Activated CD8-positive, alpha-beta memory T cell treated with anti-CD3 and anti-CD28 coated beads for 4 hours (primary cell): ENCODE results near the gene COL9A2.
A peak's percentile ranks its signal among the peaks of the same experiment; 100 is the strongest.

Source experiments
- DNase-seq, 2 donors: peaks; one replicate each; pipeline ENCODE4 v3.0.0-alpha.2; 2020; ENCODE audit warnings: low read depth in 2 of 2

Gene COL9A2

DNA sequence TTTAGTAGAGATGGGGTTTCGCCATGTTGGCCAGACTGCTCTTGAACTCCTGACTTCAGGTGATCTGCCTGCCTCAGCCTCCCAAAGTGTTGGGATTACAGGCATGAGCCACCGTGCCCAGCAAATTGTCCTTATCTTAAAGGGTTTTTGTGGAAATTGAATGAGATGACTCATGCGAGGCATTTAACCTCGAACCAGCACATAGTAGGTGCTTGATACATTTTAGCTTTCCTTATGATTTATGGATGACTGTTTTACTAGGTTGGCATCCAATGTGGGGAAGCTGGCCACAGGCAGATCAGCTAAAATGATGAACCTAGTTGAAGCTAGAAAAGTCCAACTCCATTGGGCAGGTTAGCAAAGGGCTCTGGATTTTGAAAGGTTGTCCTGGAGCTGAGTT, 1.4 kb upstream of the COL9A2 start:
- no peak for DNase-seq

DNA sequence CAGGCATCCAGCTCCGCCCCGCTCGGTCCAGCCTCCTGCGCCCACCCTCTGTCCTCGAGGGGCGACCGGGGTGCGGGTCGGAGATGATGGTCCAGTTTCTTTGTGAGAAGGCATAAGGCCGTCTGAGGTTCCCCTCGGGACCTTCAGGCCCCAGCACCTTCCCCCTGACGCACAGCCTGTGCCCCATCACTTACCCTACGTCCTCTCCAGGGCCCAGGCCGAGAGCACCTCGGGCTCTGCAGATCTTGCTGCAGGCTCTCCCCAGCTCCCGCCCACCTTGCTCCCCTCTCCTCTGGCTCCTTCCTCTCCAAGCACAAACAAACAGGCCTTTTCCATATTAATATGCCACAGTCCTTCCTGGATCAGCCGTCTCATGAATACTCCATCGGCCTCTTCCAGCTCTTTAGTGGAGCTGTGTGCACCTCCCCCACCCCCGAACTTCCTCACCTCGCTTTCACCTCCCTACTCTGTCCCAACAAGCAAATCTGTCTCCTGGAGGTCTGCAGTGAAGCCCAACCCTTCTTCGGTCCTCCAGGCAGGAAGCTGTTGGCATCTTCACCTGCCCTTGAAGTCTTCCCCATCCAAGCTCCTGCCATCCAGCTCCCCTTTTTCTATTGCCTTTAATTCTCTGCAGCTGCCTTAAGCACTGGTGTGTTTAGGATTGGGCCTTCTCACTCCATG, 448 bp upstream of the COL9A2 start:
- no peak for DNase-seq

DNA sequence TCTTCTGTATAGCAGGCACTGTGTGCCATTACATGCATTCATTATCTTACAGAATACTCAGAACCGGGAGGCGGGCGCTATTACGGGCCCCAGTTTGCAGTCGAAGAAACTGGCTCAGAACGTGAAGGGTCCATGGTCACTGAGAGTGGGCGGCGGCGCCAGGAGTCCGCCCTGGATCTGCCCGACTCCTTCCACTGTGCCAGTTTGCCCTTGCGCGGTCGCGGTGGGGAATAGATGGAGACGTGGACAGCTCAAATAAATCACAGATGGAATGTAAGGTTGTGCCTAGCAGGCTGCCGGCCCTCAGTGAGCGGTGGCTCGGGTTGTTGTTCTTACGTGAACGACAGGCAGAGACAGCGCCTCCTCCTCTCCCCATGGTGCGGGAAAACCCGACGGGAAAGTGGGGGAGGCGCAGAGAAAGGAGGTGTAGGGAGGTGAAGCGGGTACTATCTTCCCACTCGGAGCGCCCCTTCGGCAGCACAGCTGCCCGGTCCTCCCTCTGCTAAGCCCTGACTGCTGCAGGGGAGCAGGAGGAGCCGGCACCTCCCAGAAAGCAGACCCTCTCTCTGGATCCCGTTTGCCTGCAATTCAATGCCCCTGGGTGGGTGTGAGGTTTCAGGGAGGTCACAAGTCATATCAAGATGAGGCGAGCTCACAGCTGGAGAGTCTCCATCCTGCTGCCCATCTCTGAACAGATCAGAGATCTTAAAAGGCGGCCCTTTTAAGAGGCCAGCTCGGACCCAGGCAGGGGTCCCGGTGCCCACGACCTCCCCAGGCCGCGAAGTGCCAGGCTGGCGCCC, 1.1 kb downstream of the COL9A2 start:
- DNase-seq = no peak

DNA sequence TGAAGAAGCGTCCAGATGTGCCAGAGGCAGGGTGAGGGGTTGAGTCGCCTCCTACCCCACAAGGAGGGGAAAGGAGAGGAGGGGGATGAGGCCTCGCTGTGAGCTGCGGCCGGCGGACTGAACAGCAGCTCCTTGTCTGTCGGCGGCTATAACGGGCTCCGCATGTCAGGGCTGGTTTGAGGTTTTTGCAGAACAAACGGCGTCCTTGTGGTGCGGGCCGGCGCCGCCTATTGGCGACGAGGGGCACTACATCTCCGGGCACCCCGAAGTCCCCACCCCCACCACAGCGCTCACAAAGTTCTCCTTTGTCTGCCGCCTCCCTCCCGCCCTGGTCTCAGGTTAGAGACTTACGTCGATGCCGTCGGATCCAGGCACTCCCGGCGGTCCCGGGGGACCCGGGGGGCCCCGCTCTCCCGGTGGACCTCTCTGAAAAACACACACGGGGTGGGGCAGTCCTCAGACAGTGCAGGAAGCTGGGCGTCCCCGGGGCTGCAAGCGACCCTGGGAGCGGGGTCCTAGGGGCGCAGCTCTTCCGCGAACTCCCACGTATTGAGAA, 1.8 kb downstream of the COL9A2 start:
- DNase-seq = peak; percentile 58 to 63

DNA sequence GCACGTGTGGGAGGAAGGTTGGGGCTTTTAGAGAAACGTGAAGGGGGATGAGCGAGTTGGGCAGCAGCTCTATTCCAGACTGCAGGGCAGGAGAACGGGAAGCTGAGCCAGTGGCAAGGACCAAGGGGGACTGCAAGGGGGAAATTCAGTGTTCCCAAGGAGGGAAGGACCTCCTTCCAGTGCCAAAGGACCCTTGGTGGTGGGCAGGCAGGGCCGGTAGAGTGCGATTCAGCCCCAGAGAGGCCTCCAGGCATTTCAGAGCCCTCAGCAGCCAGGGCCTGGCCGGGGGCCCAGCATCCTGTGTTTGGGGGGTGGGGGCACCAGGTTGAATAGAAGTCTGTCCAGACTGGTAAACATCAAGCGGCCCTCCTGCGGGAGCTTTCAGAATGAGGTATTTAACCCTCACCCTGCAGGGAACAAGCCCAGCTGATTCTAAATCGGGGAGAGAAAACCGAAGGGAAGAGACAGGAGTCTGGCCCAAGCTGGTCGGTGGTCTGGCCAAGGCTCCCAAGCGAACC, 2.3 kb downstream of the COL9A2 start:
- DNase-seq = no peak

DNA sequence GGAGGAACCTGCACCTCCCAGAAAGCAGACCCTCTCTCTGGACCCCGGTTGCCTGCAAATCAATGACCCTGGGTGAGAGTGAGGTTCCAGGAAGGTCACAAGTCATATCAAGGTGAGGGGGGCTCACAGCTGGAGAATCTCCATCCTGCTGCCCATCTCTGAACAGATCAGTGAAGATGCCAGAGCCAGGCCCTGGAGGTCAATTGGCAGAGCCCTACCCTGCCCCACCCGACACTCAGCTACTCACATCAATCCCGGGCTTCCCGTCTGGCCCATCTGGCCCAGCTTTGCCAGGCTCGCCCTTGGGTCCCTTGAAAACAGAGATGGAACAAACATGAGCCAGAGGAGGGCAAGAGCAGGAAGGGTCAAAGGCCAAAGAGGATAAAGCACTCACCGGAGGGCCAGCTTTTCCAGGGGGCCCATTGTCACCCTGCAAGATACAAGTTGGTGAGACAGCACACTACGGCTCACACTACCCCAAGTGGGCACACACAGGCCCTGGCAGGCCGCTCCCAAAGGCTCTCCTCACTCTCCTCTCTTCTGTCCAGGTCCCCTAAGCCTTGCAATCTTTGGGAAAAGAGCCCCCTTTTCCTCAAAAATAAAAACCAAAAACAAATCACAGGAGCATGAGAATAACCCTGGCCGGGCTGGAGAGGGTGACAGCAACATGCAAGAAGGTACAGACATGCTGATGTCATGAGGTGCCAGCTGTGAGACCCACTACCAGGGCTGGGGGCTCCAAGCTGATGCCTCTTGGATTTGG, 2.9 kb downstream of the COL9A2 start:
- DNase-seq = no peak

DNA sequence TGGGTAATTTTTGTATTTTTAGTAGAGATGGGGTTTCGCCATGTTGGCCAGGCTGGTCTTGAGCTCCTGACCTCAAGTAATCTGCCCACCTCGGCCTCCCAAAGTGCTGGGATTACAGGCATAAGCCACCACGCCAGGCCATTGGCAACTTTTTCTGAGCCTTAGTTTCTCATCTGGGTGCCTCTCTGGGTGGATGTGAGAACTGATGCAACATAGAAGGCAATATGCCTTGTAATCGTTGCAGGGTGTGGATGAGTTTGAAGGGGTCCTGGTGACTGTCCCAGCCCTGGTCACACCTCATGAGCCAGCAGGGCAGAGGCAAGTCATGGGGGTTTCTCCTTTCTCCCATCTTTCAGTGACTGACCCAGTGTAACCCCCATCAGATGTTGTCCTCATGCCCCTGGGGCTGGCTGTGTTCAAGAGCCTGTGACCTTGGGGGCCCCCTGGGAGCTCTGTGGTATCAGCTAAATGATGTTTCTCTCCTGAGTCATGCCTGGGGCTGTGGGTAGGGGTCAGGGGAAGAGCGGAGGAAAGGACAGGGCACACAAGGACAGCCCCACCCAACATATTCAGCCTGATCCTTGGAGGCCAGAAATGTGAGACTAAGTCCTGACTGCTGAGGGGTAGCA, 3.6 kb downstream of the COL9A2 start:
- DNase-seq = no peak

DNA sequence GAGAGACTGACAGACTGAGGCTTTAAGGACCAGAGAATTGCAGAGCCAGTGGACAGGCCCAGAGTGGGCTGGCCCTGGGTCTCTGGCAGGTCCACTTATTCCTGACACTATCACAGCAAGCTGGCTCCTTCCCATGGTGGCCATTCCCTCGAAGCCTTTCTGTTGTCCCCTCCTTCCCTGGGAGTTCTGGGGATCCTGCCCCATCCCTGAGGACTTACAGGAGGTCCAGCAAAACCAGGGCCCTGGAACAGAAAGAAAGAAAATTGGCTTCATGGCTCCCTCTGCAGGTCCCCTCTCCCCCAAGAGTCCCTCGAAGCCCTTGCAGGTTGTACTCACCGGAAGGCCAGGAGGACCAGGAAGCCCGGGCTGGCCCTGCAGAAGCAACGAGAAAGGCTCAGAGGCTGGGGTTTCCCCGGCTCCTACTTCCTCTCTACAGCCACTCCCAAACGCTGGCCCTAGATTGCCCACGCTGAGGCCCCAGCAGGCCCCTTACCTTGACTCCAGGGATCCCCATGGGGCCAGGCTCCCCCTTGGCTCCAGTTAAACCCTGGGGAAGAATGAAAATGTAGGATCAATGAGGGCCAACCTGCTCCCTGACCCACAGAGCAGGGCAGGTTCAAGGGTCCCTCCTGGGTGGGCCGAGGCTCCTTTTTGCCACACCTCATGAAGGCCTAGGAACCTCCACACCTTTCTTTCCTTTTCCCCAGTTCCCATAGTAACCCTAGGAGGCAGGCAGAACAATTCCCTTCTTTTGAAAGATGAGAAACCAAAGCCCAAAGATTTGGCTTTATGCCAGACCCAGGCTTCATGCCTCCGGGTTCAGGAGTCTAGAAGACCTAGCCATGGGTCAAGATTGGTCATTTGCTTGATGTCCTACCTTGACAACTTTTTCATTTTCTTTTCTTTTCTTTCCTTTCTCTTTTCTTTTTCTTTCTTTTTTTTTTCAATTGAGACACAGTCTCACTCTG, 4.6 kb downstream of the COL9A2 start:
- DNase-seq = no peak

DNA sequence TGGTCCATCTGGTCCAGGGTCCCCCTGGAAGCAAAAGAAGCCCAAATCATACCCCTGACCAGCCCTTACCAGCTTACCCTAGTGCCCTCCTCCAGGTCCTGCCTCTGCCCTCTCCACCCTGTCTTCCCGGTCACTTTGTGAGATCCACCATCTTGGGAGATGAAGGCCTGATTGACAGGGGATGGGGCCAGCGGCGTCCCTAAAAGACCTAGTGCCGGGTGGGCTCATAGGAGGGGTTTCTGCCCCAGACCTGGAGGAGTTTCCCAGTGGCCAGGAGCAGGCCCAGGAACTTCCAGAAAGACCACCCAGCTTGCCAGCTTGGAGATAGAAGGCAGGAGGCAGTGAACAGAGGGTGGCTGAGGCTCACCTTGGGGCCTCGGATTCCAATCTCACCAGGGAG, 5.4 kb downstream of the COL9A2 start:
- no peak for DNase-seq

DNA sequence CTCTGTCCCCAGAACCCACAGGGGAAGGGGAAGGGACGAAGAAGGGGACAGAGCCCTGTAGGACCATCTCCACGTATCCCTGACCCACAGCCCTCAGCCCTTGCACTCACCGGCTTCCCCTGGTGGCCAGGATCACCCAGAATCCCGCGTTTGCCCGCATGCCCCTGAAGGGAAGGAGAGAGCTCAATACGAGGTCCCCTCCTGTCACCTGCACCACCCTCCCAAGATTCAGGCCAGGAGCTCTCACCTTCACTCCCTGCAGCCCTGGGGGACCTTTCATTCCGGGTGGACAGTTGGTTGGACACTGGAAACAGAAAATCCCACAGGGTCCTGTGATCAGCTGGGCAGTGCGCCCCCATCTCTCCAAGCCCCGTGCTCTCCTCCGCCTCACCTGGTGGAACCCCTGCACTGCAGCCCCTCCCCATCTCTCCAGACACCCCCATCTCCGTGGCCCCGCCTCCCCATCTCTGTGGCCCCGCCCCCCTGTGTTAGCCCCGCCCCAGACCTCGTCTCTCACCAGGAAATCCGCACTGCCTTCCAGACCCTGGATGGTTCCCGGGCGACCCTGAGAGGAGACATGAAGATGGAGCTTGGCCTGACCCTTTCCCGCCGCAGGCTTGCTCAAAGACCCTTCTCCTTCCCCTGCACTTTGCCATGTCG, 6.0 kb downstream of the COL9A2 start:
- DNase-seq = no peak

DNA sequence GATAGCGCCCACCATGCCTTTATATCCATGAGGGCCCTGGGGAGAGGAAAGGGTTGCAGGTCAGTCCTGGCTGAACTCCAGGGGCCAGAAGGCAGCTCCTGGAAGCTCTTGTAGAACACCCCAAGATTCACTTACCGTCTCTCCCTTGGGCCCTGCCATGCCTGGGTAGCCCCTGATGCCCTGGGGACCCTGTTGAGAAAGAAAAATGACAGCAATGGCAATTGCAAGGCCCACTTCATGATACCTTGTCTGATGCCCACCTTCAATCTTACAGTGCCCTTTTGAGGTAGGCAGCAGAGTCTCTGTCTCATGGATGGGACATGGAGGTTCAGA, 7.0 kb downstream of the COL9A2 start:
- no peak for DNase-seq

DNA sequence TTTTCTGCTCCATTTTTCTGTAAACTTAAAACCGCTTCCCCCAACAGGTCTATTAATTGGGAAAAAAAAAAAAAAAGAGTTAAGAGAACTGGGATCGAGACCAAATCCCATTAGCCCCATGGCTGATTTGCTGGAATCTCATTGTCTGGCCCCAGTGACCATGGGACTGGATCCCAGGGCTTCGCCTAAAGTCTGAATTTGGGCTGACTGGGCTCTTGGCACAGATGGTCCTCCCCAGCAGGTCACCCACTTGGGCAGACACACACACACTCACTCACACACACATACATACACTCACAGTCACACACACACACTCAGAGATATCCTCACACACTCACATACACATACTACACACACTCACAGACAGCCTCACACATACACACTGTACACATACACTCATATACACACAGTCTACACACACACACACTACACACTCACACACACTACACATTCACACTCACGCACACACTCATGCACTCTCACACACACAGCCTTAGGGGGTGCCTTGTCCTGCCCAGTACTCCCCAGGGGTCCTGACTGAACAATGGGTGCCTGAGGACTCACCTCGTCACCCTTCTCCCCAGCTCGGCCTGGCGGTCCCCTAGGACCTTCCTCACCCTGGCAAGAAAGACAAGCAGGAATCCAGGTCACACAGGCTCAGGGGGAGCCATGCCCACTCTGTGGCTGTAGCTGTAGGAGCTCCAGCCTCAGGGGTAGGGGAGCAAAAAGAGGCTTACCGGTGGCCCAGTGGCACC, 7.5 kb downstream of the COL9A2 start:
- no peak for DNase-seq

DNA sequence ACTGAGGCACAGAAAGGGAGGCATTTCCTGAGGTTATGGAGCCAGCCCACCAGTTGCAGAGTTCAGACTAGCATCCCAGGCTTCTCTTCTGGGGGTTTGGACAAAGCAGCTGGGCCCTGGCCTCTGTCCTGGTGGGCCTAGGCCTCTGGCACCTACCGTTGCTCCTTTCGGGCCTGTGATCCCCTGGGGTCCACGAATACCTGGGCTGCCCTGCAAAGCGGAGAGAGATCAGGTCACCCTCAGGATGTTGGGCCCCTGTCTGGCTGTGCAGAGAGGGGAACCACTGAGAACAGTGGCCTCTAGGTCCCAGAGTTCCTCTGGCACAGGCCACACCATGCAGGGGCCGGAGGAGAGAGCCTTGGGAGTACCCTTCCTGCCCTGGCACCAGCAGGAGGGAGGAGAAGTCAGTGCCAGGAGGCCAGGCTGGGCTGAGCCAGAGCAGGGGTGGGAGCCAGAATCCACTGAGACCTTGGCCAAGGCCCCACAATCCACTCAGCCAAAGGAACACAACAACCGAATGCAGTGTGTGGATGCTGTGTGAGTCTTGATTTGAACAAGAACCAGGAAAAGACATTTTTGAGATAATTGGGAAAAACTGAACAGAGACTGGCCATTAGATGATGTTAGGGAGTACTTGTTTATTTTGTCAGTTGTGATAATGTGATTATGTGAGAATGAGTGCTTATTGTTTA, 8.9 kb downstream of the COL9A2 start:
- DNase-seq = no peak

DNA sequence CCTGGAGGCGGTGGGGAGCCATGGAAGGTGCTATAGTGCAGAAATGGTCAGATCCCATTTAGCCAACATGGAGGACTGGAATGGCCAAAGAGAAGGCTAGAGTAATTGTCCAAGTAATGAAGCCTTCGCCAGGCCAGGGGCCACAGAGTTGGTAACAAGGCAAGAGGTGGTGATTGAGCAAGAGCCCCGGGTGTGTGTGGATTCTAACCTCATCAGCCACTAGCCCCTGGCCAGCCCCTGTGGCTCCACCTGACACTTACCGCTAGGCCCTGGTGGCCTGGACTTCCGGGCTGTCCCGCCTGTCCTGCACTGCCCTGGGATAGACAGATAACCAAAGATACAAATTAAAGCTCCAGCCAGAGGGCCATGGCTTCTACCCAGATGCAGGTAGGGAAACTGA, 9.9 kb downstream of the COL9A2 start:
- no peak for DNase-seq

DNA sequence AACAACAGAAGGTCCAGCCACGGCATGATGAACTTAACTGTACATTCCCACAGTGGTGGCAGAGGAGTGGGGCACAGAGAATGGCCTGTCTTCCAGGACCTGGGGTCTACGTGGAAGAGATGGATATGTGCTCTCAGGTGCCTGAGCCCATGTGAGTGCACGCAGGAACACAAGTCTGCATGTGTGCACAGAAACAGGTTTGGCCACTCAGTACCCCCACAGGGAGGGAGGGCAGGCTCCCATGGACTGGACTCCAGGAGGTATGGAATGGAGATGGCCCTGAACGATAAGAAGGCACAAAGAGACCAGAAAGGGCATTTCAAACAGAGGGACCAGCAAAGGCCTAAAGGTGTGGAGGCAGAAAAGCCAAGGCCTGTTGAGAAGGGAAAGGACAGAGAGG, 10.8 kb downstream of the COL9A2 start:
- DNase-seq = no peak

DNA sequence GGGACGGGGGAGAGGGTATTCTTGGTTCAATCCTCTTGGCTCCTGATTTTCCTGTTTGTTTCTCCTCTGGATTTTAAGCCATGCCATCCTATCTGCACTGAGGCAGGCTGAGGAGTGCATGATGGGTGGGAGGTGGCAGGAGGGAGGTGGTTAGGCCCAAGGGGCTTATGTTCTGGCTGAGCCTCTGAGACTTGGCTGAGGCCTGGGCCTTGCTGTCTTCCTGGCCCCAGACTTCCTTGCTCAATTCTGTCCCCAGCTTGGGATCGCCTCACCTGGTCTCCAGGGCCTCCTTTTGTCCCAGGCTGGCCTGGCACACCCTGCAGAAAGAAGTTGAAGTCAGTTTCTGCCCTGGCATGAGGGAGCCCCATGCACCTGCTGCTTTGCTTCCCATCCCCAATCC, 11.2 kb downstream of the COL9A2 start:
- no peak for DNase-seq

DNA sequence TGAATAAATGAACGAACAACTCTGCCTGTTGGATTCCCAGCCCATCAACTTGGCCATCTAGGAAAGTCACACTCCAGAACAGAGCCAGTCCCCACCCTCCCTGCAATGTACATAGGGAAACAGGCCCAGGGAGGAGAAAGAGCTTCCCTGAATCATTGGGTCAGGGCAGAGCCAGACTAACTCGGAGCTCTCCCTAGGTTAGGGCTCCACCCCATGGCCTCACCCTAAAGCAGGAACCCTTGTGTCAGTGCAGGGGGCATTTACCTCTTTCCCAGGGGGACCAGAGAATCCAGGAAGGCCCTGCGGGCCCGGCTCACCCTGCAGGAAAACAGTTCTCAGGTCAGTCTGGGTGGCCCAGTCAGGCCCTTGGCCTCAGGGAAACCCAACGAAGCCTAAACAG, 11.6 kb downstream of the COL9A2 start:
- DNase-seq = no peak

DNA sequence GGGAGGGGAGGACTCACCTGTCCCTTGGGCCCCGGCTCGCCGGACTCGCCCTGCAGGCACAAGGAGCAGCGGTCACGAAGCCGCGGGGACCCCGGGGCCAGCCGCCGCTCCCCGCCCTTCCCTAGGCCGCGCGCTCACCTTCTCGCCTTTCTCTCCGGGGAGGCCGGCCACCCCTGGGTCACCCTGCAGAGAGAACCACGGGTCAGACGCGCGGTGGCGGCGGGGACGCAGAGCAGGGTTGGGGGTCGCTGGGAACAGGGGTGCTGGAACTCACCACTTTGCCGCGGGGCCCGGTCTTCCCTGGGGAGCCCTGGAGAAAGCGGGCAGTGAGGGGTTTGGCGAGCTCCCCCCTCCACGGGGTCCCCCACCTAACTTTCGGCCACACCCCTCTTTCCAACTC, 13.3 kb downstream of the COL9A2 start:
- DNase-seq = no peak
